Mesendoderm (in vitro differentiated cells): ENCODE measurements around the gene RAB6B.

Experiments used
- DNase-seq: peaks from one replicate; pipeline ENCODE4 v3.0.0; 2013
- H2AK5ac ChIP-seq: 2 replicates; pipeline ENCODE4 v1.6.1; 2013; ENCODE audit warnings: low read length, inconsistent platforms
- H2BK120ac ChIP-seq: 2 replicates; pipeline ENCODE4 v1.6.1; 2013; ENCODE audit warnings: low read depth, mild to moderate bottlenecking, low read length, moderate library complexity, mixed read lengths
- H2BK15ac ChIP-seq: replicated peaks from 2 replicates; pipeline ENCODE4 v1.6.1; 2013; ENCODE audit warnings: low read depth, mild to moderate bottlenecking, moderate library complexity
- H2BK5ac ChIP-seq: 2 replicates; pipeline ENCODE4 v1.6.1; 2013; ENCODE audit warnings: low read length, inconsistent platforms
- H3K18ac ChIP-seq: 2 replicates; pipeline ENCODE4 v1.6.1; 2013; ENCODE audit warnings: mild to moderate bottlenecking, low read length, mixed read lengths
- H3K23ac ChIP-seq: one replicate; pipeline ENCODE4 v1.6.1; 2013; ENCODE audit warnings: low read length
- H3K27ac ChIP-seq: 2 replicates; pipeline ENCODE4 v1.5.1; 2013; ENCODE audit warnings: low read depth, mild to moderate bottlenecking, inconsistent platforms, low read length, moderate library complexity
- H3K27me3 ChIP-seq: 2 replicates; pipeline ENCODE4 v1.6.1; 2013; ENCODE audit warnings: low read length, control low read depth, mild to moderate bottlenecking, inconsistent platforms; ENCODE audit not compliant: insufficient read depth, poor library complexity
- H3K36me3 ChIP-seq: 2 replicates; pipeline ENCODE4 v1.6.1; 2013; ENCODE audit warnings: low read length, inconsistent platforms; ENCODE audit not compliant: control insufficient read depth, insufficient read depth
- H3K4ac ChIP-seq: one replicate; pipeline ENCODE4 v1.6.1; 2013; ENCODE audit warnings: low read depth, mild to moderate bottlenecking, low read length, moderate library complexity
- H3K4me1 ChIP-seq: 2 replicates; pipeline ENCODE4 v1.6.1; 2013; ENCODE audit warnings: low read depth, low read length, inconsistent platforms; ENCODE audit not compliant: control insufficient read depth
- H3K4me2 ChIP-seq: 2 replicates; pipeline ENCODE4 v1.6.1; 2013; ENCODE audit warnings: low read length
- H3K4me3 ChIP-seq: 2 replicates; pipeline ENCODE4 v1.5.1; 2013; ENCODE audit warnings: mild to moderate bottlenecking, low read length
- H3K56ac ChIP-seq: one replicate; pipeline ENCODE4 v1.6.1; 2013; ENCODE audit warnings: low read length
- H3K79me1 ChIP-seq: 2 replicates; pipeline ENCODE4 v1.6.1; 2013; ENCODE audit warnings: low read length, inconsistent platforms
- H3K79me2 ChIP-seq: 2 replicates; pipeline ENCODE4 v1.6.1; 2013; ENCODE audit warnings: mild to moderate bottlenecking, low read length; ENCODE audit not compliant: control insufficient read depth, insufficient read depth
- H3K9ac ChIP-seq: 2 replicates; pipeline ENCODE4 v1.6.1; 2013; ENCODE audit warnings: low read length, inconsistent platforms
- H4K5ac ChIP-seq: one replicate; pipeline ENCODE4 v1.6.1; 2013; ENCODE audit warnings: low read length
- H4K8ac ChIP-seq: one replicate; pipeline ENCODE4 v1.6.1; 2013; ENCODE audit warnings: low read depth, mild to moderate bottlenecking, control low read depth, low read length, moderate library complexity
- WGBS: extraction: QIAGEN DNeasy Blood & Tissue Kit; methylation state at CpG from one replicate; pipeline ENCODE4 v1.1.7; 2013; ENCODE audit warnings: low lambda C conversion rate, missing lambda C conversion rate; ENCODE audit not compliant: insufficient coverage; ENCODE audit errors: extremely low coverage; 5-methylcytosine and 5-hydroxymethylcytosine counted together

Gene RAB6B

DNA sequence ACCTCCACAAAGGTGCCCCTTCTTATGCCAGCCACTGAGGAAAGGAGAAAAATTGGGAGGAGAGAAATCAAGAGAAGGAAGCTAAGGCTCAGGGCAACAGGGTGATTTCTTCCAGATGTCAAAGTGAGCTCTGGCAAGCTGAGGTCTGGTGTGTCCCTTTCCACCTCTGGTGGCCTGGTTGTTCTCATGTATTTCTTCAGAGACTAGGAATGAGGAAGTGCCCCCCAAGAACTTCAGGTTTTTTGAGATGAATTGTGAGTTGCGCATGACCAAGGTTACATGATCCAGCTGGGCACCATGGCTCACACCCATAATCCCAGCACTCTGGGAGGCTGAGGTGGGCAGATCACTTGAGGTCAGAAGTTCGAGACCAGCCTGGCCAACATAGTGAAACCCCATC lies 5.6 kb downstream of the RAB6B start:
- Histone ChIP-seq H3K4me3 (no peak overlapping the region), H3K4ac (no peak overlapping the region), H3K9ac (no peak overlapping the region), H3K56ac (no peak overlapping the region), H3K18ac (no peak overlapping the region), H4K5ac (no peak overlapping the region), H3K79me1 (no peaks in the 10 kb centered on the region), H2BK120ac (no peak overlapping the region), H3K23ac (no peak overlapping the region), H3K79me2 (no peaks in the 10 kb centered on the region), H3K36me3 (no peaks in the 10 kb centered on the region), H3K27me3 (no peaks in the 10 kb centered on the region), H2AK5ac (no peak overlapping the region), H3K27ac (no peak overlapping the region), H3K4me1 (no peaks in the 10 kb centered on the region), H2BK5ac (no peak overlapping the region), H3K4me2 (no peak overlapping the region), H4K8ac (no peak overlapping the region), H2BK15ac (no peak overlapping the region)
- DNase-seq, result no peak
- no CpG with 5 or more reads among the region's 2 CpGs for WGBS

DNA sequence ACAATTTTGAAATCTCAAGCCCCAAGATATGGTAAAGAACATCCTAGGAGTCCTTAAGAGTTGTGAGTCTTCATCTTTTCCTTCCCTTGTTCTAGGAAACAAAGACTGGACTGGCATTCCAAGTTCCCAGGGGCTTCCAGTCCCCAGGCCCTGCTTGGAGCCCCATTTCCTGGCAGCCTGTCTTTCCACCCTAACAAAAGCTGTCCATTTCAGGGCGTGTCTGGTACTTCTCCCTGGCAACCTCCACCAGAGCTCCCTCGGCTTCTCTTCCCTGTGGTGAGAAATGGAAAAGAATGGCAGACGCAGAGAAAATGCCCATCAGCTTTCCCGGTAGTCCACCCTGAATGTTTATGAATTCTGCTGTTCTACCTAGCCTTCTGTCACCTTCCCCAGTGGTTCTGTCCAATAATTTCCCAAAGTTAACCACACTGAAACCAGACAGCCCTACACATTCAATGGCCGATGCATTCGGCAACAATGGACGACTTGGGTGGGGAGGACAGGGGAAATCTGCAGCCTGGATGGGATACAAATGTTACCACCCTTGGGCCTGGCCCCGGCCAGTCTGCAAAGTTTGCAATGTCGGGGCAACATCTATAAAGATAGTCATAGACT lies 6.8 kb downstream of the RAB6B start:
- no peak overlapping the region for H2BK15ac ChIP-seq
- no peaks in the 10 kb centered on the region for H3K79me2 ChIP-seq
- no peak overlapping the region for H3K23ac ChIP-seq
- WGBS, result no CpG with 5 or more reads among the region's 9 CpGs
- H4K8ac ChIP-seq, result no peak overlapping the region
- no peaks in the 10 kb centered on the region for H3K4me1 ChIP-seq
- no peaks in the 10 kb centered on the region for H3K27me3 ChIP-seq
- no peak overlapping the region for H3K4ac ChIP-seq
- H3K9ac ChIP-seq, result no peak overlapping the region
- H2BK5ac ChIP-seq, result no peak overlapping the region
- H3K56ac ChIP-seq, result no peak overlapping the region
- H3K27ac ChIP-seq, result no peak overlapping the region
- no peak overlapping the region for H3K4me2 ChIP-seq
- no peaks in the 10 kb centered on the region for H3K36me3 ChIP-seq
- H3K79me1 ChIP-seq, result no peaks in the 10 kb centered on the region
- no peak overlapping the region for H2AK5ac ChIP-seq
- DNase-seq, result no peak
- no peak overlapping the region for H3K18ac ChIP-seq
- H2BK120ac ChIP-seq, result no peak overlapping the region
- H3K4me3 ChIP-seq, result no peak overlapping the region
- H4K5ac ChIP-seq, result no peak overlapping the region

DNA sequence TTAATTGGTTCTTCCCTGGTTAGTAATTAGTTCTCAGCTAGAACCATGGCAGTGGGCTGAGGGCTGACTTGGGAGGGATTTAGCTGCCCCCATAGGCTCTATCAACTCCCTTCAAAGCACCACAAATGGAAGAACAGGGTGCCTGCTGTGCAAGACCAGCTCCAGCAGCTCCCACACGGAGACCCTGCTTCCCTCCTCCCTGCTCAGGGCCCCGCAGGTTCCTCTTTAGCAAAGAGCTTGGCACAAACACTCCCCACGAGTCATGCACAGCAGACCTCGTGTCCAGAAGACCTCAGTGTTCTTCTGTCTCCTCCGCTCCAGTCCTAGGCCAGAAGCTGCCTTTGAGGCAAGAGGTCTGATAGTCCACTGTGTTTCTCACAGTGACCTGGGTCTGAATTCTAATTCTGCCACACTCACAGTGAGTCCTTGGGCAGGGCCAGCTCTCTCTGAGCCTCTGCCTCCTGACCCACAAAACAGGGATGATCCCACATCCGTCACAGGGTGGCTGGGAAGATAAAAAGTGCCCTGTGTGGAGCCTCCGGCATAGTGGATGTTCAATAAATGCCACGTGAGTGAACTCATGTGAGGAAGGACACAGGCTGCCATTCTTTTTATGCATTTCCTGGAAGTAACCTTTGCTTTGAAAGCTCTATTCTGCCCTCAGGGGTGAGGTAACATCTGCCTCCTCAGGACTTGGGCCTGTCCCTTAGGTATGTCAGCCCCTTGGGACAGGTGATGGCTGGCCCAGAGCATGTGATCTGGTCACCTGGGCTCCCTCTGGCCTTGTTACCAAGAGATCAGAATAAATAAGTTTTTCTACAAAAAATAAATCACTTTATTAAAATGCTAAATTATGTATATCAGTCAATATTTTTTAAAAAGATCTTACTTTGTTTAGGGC lies 7.6 kb downstream of the RAB6B start:
- no peaks in the 10 kb centered on the region for H3K79me1 ChIP-seq
- no peak overlapping the region for H3K23ac ChIP-seq
- H3K9ac ChIP-seq, result no peak overlapping the region
- no peak for DNase-seq
- H3K56ac ChIP-seq, result no peak overlapping the region
- H3K79me2 ChIP-seq, result no peaks in the 10 kb centered on the region
- no CpG with 5 or more reads among the region's 8 CpGs for WGBS
- H3K4me2 ChIP-seq, result no peak overlapping the region
- no peaks in the 10 kb centered on the region for H3K4me1 ChIP-seq
- no peak overlapping the region for H4K5ac ChIP-seq
- H3K18ac ChIP-seq, result no peak overlapping the region
- no peak overlapping the region for H3K4ac ChIP-seq
- H4K8ac ChIP-seq, result no peak overlapping the region
- no peak overlapping the region for H3K4me3 ChIP-seq
- H2AK5ac ChIP-seq, result no peak overlapping the region
- H3K36me3 ChIP-seq, result no peaks in the 10 kb centered on the region
- no peak overlapping the region for H2BK5ac ChIP-seq
- no peaks in the 10 kb centered on the region for H3K27me3 ChIP-seq
- no peak overlapping the region for H2BK15ac ChIP-seq
- H2BK120ac ChIP-seq, result no peak overlapping the region
- no peak overlapping the region for H3K27ac ChIP-seq

DNA sequence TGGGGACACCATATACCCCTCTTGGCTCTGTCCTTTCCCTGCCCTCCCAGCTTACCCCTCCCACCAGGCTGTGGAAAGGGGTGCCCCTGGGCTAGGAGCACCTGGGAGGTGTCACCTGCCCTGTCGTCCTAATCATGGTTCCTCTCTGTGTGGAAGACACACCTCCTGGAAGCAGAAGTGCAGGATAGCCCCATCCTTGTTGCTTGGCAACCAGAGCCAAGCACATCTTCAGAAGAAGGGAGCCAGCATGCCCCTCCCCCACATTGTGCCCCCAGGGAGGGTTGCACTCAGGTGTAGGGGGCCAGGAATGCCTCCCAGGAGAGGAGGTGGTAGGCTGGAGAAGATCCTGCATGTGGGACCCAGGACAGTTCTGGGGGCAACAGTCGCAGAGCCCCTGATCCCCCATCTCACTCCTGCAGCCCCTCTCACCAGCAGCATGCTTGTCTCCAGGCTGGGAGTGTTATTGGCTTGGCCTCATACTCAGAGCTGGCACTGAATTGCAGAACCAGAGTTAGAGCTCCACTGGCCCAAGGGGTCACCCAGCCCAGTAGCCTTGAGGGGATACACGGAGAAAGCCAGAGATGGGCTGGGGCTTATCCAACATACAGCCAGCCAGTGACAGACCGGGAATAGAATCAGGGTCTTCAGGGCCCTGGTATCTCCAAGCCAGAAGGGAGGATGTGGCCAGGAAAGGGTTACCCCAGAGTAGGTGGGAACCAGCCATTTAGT lies 8.4 kb downstream of the RAB6B start:
- Histone ChIP-seq H2AK5ac (no peak overlapping the region), H3K56ac (no peak overlapping the region), H3K79me2 (no peaks in the 10 kb centered on the region), H3K27me3 (no peaks in the 10 kb centered on the region), H3K4me1 (no peaks in the 10 kb centered on the region), H2BK15ac (no peak overlapping the region), H3K9ac (no peak overlapping the region), H3K27ac (no peak overlapping the region), H4K8ac (no peak overlapping the region), H3K18ac (no peak overlapping the region), H2BK5ac (no peak overlapping the region), H3K36me3 (no peaks in the 10 kb centered on the region), H4K5ac (no peak overlapping the region), H3K4me2 (no peak overlapping the region), H2BK120ac (no peak overlapping the region), H3K4ac (no peak overlapping the region), H3K4me3 (no peak overlapping the region), H3K79me1 (no peaks in the 10 kb centered on the region), H3K23ac (no peak overlapping the region)
- peak; percentile 34 for DNase-seq
- WGBS, result no CpG with 5 or more reads among the region's 4 CpGs

DNA sequence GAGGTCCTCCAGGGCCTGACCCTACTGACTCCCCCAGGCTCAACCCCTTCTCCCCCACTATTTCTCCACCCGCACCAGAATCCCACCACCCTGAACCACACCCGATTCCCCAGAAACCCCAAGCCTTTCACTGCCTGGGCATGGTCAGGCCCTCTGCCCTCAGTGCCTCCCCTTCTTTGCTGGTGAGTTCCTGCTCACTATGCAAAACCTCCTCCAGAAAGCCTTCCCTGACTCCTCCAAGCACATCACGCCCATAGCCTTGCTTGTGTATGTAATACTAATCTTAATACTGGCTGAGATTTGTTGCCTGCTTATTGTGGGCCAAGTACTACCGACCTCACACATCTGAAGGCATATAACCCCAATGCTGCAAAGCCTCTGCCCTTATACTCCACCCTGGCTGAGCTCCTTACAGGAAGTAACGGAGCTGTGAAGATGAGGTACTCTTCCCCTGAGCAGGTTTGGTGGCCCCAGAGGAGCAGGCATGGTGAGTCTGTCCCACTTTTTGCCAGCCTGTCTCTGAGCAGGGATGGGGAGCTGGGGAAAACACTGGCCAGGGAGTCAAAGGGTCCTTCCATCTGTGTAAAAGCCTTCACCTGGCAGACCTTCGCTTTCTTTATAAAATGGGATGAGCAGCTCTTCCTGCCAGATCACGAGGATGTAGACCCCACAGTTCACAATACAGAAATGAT lies 9.5 kb downstream of the RAB6B start:
- H3K23ac ChIP-seq, result no peak overlapping the region
- H4K5ac ChIP-seq, result no peak overlapping the region
- no peak overlapping the region for H2BK5ac ChIP-seq
- no peak overlapping the region for H3K4me3 ChIP-seq
- no peaks in the 10 kb centered on the region for H3K4me1 ChIP-seq
- H3K18ac ChIP-seq, result no peak overlapping the region
- no peak overlapping the region for H3K4ac ChIP-seq
- H3K79me2 ChIP-seq, result no peaks in the 10 kb centered on the region
- no peak overlapping the region for H3K9ac ChIP-seq
- no peak for DNase-seq
- no peak overlapping the region for H3K27ac ChIP-seq
- no peak overlapping the region for H2AK5ac ChIP-seq
- no peak overlapping the region for H2BK120ac ChIP-seq
- no peak overlapping the region for H4K8ac ChIP-seq
- H2BK15ac ChIP-seq, result no peak overlapping the region
- no peaks in the 10 kb centered on the region for H3K79me1 ChIP-seq
- H3K36me3 ChIP-seq, result no peaks in the 10 kb centered on the region
- no peak overlapping the region for H3K4me2 ChIP-seq
- WGBS, result no CpG with 5 or more reads among the region's 7 CpGs
- no peak overlapping the region for H3K56ac ChIP-seq
- no peaks in the 10 kb centered on the region for H3K27me3 ChIP-seq
